HG03060 (cell line): Measurements from ENCODE around the gene IMP4.
A peak's percentile ranks its signal among the peaks of the same experiment; 100 is the strongest.

Source experiments
- ATAC-seq: cut with Tn5 transposase; IDR thresholded peaks from one replicate; pipeline ENCODE4 v1.9.1; 2021; ENCODE audit warnings: low read depth, moderate number of reproducible peaks; ENCODE audit not compliant: unreplicated experiment

The IMP4 gene

GRCh38 chr2:130375291-130376266, 32.9 kb downstream of the IMP4 start:
- no peak for ATAC-seq

- peak; percentile 51 for ATAC-seq
These were observed 34.0 kb downstream of the IMP4 start for GRCh38 chr2:130376433-130377293.

DNA sequence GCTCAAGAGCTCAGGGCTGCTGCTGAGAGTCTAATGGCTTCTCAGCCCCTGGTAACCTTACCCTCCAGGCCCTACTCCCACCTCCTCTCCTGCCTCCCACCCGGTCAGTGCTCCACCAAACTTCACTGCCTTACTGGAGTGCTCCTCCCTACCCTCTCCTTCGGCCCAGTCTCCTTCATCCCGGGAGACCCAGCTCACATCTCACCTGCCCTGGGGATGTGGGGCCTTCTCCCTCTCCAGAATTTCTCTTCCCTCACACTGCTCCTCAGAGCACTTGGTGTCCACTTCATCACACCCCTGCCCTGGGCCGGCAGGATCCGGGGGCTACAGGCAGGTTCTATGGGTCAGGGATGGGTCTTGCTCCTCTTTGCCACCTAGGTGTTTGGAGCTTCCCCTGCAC, 34.8 kb downstream of the IMP4 start:
- ATAC-seq: no peak

DNA sequence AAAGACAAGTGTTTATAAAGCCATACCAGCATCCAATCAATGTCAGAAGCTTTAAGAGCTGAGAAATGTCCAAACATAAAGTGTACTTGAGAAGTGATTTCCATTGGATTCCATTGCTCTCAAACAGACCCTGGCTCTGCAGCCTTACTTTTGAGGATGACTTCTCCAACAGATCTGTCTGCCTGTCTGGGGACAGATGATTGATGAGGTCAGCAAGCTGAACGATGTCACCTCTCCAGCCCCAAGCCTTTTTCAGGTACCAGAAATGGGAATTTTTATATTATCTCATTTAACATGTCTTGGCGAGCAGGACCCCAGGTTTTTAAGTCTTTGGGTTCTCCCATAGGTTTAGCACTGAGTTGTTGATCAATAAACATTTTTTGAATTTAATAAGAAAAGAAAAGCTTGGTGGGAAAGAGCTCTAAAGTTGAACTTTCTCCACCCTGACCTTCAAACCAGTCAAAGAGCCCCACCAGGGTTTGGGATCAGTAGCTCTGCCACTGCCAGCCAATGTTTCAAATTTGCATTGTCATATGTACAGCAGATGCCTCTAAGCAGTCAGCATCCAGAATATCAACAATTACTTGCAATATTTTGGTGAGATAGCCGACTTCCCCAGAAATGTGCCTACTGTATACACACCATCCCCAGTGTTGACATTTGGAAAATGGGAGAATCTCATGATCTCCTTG, 35.7 kb downstream of the IMP4 start:
- ATAC-seq: no peak

DNA sequence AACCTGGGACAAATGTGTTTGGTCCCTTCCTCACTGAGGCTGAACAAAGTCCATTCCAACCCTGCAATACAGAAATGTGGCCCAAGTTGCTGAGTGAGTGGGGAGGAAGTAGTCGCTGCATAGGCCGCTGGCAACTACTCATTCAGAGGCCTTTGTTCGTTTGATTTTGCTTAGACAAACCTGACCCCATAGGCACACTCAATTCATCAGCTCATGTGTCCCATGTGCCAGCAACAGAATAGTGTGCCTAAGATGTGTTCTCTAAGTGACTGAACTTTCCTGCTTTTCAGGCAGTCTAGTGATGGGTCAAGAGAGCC, 36.2 kb downstream of the IMP4 start:
- no peak for ATAC-seq

DNA sequence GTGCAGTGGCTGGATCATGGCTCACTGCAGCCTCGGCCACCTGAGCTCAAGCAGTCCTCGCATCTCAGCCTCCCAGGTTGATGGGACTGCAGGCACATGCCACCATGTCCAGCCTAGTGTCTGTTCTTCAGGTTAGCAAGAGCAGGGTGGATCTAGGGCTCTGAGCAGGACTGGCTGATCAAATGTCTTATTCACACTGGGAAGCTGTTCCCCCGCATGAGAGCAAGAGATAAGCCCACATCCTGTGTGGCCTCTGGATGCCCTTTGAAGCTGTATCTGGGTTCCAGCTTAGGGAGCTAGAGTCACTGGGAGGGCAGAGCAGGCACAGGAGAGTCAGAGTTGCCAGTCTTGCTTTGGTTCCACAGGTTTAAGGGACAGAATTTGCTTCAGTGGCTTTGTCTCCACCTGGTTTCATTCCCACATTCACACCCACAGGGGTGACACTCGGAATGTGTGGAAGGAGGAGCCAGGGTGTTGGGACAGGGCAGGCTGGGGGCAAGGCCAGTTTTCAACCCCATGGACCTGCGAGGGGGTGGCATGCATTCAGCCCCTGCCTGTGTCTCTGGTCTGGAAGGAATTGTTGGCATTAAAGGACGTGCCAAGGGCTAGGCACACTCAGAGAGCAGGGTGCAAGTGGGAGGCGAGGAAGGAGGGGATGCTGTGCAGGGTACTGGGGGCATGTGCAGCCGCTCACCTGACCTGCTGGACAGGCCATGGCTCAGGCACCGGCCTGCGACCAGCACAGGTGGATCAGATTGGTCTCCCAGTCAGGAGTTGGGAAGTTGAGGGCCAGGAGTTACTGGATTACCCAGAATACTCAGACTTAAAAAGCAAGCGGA, 37.6 kb downstream of the IMP4 start:
- ATAC-seq: no peak

DNA sequence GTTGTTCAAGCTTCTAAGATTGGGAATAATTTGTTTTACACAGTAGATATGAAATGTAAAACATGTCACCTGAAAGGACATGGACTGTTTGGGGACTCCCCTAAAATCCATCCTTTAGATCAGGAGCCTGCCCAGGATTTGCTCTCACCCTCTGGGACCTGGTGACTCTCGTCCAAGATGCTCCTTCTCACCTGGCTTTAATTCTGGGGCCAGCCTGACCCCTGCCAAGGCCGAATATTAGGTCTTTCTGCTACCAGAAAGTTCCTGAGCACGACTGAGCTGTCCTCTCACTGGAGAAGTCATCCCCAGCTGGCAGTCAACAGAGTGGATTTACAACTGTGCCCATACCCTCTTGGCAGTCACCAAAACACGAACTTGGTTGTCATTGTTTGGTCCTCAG, 38.4 kb downstream of the IMP4 start:
- no peak for ATAC-seq

- no peak for ATAC-seq
These were observed 38.9 kb downstream of the IMP4 start for GRCh38 chr2:130381619-130382018.

GRCh38 chr2:130382313-130382917, 39.7 kb downstream of the IMP4 start:
- no peak for ATAC-seq

DNA sequence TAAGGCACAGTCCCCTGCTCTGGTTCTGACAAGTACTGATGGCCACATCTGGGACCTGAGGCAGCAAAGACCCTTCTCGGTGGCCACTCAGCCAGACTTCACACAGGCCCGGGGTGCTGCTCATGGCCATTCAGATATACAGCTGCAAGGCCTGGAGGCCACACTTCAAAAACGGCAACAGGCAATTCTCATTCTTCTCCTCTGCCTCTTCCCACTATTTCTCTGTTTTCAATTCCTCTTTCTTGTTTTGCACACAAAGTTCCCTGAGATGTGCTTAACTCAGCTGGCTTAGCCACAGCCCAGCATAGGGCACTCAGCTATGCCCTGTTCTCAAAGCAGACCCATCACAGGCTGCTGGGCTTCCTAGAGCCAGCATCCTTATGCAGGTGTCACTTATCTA, 43.0 kb downstream of the IMP4 start:
- no peak for ATAC-seq

DNA sequence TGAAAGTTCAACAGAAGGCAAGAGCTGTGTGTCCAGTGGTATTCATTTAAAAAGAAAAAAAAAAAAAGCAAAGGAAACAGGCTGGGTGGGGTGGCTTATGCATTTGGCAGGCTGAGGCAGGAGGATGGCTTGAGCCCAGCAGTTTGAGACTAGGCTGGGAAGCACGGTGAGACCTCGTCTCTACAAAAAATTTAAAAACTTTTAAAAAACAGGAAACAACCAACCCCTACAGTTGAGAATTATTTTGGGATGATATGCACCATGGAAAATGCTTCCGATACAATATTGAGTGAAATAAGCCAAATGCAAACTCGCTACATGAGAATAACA, 44.3 kb downstream of the IMP4 start:
- ATAC-seq: no peak

DNA sequence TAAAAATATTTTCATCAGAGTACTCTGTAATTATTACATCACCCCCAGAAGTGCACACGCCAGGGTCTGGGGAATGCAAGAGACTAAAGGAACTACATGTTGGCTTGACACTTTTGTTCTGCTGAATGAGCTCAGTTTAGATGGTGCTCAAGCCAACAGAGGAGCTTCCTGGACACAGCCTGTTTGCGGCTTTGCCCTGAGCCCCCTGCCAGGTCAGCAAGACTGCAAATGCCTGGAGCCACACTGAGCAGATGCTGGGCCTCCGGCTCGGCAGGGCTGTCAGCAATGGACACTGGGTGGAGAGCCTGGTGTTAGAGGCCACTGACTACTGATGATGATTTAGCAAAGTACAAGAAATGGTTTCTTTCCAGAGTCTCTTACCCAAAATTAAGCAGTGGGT, 45.1 kb downstream of the IMP4 start:
- no peak for ATAC-seq

- ATAC-seq: no peak
These were observed 45.7 kb downstream of the IMP4 start for GRCh38 chr2:130388221-130388907.

GRCh38 chr2:130389358-130389757, 46.7 kb downstream of the IMP4 start:
- no peak for ATAC-seq

DNA sequence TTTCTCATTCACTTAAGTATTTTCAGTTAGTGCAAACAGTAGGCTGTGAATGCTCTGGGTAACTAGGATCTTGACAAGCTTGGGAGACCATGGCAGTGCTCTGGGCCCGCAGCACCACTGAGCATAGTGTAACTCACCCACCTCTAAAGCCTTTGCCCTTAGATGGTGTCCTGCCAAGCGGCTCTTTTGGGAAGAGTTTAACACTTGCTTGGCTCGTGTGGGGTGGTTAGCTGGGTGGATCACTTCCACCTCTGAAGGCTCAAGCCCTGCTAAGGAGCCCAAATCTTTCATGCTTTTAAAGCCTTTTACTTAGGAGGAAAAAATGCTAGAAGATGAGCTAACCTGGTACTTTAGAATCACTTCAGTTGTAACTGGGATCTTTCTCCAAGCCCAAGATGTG, 47.1 kb downstream of the IMP4 start:
- no peak for ATAC-seq

- ATAC-seq: peak; percentile 1
These were observed 47.9 kb downstream of the IMP4 start for GRCh38 chr2:130390460-130391057.

DNA sequence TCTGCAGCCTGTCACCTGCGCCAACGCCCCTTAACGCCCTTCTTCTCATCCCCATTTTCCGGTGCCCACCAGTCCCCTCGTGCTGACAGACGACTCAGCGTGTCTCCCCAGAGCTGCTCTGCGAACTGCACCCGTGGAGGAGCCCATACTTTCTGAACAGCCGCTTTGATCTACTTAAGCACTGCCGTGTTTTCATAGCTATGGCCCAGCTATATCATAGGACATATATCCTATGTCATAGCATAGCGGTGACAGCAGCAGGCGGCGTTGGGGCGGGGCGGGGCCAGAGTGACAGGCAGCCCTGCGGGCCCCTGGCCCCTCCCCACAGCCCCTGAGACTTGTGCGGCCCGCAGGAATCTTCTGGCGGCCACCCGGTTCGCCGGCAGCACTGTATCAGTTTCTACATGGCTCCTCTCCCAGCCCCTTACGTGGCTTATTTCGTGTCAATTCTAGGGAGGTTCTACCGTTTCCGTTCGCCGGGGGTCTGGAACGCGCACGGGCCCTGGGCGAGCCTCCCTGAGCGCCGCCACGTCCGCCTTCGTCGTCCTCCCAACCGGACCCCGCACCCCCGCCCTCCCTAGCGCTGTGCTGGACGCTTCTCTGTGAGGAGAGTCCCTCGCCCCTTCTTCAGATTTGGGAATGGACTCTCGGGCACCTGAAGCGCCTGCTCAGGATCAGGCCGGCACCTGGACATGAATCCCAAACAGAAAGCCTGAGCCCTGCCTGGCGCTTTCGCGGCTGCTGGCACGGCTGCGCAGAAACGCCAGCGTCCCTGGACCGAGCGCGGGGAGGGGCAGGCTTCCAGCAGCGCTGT, 48.6 kb downstream of the IMP4 start:
- ATAC-seq: peak; percentile 64
